GM19455 (cell line): ENCODE data around the gene EML1.

Source experiments
- ATAC-seq: cut with Tn5 transposase; IDR thresholded peaks from one replicate; pipeline ENCODE4 v1.9.1; 2021; ENCODE audit not compliant: unreplicated experiment

EML1 gene

GRCh38 chr14:99803106-99803775 is 10.0 kb downstream of the EML1 start:
- ATAC-seq, result no peak

- no peak for ATAC-seq
Observed at GRCh38 chr14:99803803-99804202, 10.6 kb downstream of the EML1 start.

- no peak for ATAC-seq
Observed at GRCh38 chr14:99805757-99806439, 12.7 kb downstream of the EML1 start.

- ATAC-seq, result no peak
Observed at GRCh38 chr14:99806836-99807235, 13.6 kb downstream of the EML1 start.

- ATAC-seq, result no peak
Observed at GRCh38 chr14:99807413-99808153, 14.4 kb downstream of the EML1 start.

GRCh38 chr14:99808154-99808505 is 14.9 kb downstream of the EML1 start:
- no peak for ATAC-seq

GRCh38 chr14:99808515-99808914 is 15.3 kb downstream of the EML1 start:
- no peak for ATAC-seq

- ATAC-seq, result no peak
Observed at GRCh38 chr14:99809360-99809759, 16.1 kb downstream of the EML1 start.

- ATAC-seq, result no peak
Observed at GRCh38 chr14:99809859-99810558, 16.8 kb downstream of the EML1 start.

GRCh38 chr14:99810559-99810874 is 17.3 kb downstream of the EML1 start:
- no peak for ATAC-seq

GRCh38 chr14:99812096-99812750 is 19.0 kb downstream of the EML1 start:
- no peak for ATAC-seq

GRCh38 chr14:99812892-99813291 is 19.7 kb downstream of the EML1 start:
- ATAC-seq, result no peak

- ATAC-seq, result no peak
Observed at GRCh38 chr14:99815696-99816095, 22.5 kb downstream of the EML1 start.

GRCh38 chr14:99816217-99816616 is 23.0 kb downstream of the EML1 start:
- ATAC-seq, result no peak

GRCh38 chr14:99816642-99817041 is 23.4 kb downstream of the EML1 start:
- ATAC-seq, result no peak

- ATAC-seq, result no peak
Observed at GRCh38 chr14:99817331-99817730, 24.1 kb downstream of the EML1 start.

GRCh38 chr14:99818503-99819036 is 25.4 kb downstream of the EML1 start:
- no peak for ATAC-seq

- no peak for ATAC-seq
Observed at GRCh38 chr14:99819514-99819913, 26.3 kb downstream of the EML1 start.

GRCh38 chr14:99820702-99821331 is 27.6 kb downstream of the EML1 start:
- no peak for ATAC-seq
